HT-29 (cell line): ENCODE measurements around the gene ACTRT3. TPM values are rescaled to one million over a fixed set of nuclear protein-coding genes. Genes with fewer than 3 reads are reported as not detected.
"Not testable (repeated sequence)": the region's sequence is repeated elsewhere in the genome, so short reads cannot be mapped to it uniquely, and the experiment has no call there.

ENCODE experiments used
- DNase-seq: peaks from one replicate; pipeline ENCODE4 v3.0.0-alpha.2; 2015; ENCODE audit warnings: low spot score
- total RNA-seq: library from RNA; depleted of rRNA; stranded (reverse); fragments of >200 nt; shearing (Covaris generic); gene quantifications from 2 replicates; pipeline ENCODE4 v1.2.3, GENCODE V29; 2014

The ACTRT3 gene
- total RNA-seq, 1 experiment from 2014 or later, result 3.3 TPM

- peak; percentile 94 for DNase-seq
These were observed 3.8 kb upstream of the ACTRT3 start, which contains the start of gene MYNN for GRCh38 chr3:169772897-169773816. TSS of gene MYNN (plus strand) at chr3:169773396. CDS start at chr3:169774296, 900 bp downstream.

- DNase-seq, result peak; percentile 92
These were observed 3.0 kb upstream of the ACTRT3 start for GRCh38 chr3:169772305-169772896.

- DNase-seq, result peak; percentile 98
These were observed 2.3 kb upstream of the ACTRT3 start for GRCh38 chr3:169771497-169772304.

GRCh38 chr3:169764882-169765612, 4.3 kb downstream of the ACTRT3 start, which contains the start of gene TERC:
TSS of gene TERC (minus strand) at chr3:169765060.
- peak; percentile 98 for DNase-seq

GRCh38 chr3:169764312-169764881, 5.0 kb downstream of the ACTRT3 start:
- peak; percentile 65 for DNase-seq

- no peak for DNase-seq
These were observed 8.9 kb downstream of the ACTRT3 start for GRCh38 chr3:169760479-169760878.

- DNase-seq, result no peak
These were observed 10.1 kb downstream of the ACTRT3 start for GRCh38 chr3:169759256-169759655.

- no peak for DNase-seq
These were observed 10.9 kb downstream of the ACTRT3 start for GRCh38 chr3:169758359-169758994.

GRCh38 chr3:169755488-169755887, 13.9 kb downstream of the ACTRT3 start:
- no peak for DNase-seq

- DNase-seq, result no peak
These were observed 14.7 kb downstream of the ACTRT3 start for GRCh38 chr3:169754711-169755110.

GRCh38 chr3:169751875-169752274, 17.5 kb downstream of the ACTRT3 start:
- no peak for DNase-seq

GRCh38 chr3:169750665-169751064, 18.7 kb downstream of the ACTRT3 start:
- no peak for DNase-seq

GRCh38 chr3:169748670-169749069, 20.7 kb downstream of the ACTRT3 start:
- peak; percentile 51 for DNase-seq

GRCh38 chr3:169746924-169747323, 22.4 kb downstream of the ACTRT3 start:
- no peak for DNase-seq

GRCh38 chr3:169744366-169745054, 24.9 kb downstream of the ACTRT3 start:
- peak; percentile 75 for DNase-seq

GRCh38 chr3:169739067-169739466, 30.3 kb downstream of the ACTRT3 start:
- DNase-seq, result no peak

- DNase-seq, result not testable (repeated sequence)
These were observed 37.5 kb downstream of the ACTRT3 start for GRCh38 chr3:169731857-169732256.

- no peak for DNase-seq
These were observed 46.6 kb downstream of the ACTRT3 start for GRCh38 chr3:169722724-169723123.

- not testable (repeated sequence) for DNase-seq
These were observed 50.9 kb downstream of the ACTRT3 start for GRCh38 chr3:169718415-169718814.
